Measurements from ENCODE around the gene SLC25A28.

- TF ChIP-seq, protein P1, sequence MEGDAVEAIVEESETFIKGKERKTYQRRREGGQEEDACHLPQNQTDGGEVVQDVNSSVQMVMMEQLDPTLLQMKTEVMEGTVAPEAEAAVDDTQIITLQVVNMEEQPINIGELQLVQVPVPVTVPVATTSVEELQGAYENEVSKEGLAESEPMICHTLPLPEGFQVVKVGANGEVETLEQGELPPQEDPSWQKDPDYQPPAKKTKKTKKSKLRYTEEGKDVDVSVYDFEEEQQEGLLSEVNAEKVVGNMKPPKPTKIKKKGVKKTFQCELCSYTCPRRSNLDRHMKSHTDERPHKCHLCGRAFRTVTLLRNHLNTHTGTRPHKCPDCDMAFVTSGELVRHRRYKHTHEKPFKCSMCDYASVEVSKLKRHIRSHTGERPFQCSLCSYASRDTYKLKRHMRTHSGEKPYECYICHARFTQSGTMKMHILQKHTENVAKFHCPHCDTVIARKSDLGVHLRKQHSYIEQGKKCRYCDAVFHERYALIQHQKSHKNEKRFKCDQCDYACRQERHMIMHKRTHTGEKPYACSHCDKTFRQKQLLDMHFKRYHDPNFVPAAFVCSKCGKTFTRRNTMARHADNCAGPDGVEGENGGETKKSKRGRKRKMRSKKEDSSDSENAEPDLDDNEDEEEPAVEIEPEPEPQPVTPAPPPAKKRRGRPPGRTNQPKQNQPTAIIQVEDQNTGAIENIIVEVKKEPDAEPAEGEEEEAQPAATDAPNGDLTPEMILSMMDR (IDR thresholded peaks at IDR 0.05): no peak
- TF ChIP-seq POLR2AphosphoS5 (IDR thresholded peaks at IDR 0.05): no peak
- no peak for TF ChIP-seq POLR2A (IDR thresholded peaks at IDR 0.05)
Measured at GRCh38 chr10:99633832-99634231, 13.6 kb upstream of the SLC25A28 start.

Data from transverse colon (tissue), 4 donors.